Fibroblast of mammary gland (primary cell): ENCODE data around the gene MLF2.

Experiments
- DNase-seq: peaks from one replicate; pipeline ENCODE4 v3.0.0-alpha.2; 2010; ENCODE audit warnings: low read depth
- H3K4me3 ChIP-seq: 2 replicates; pipeline ENCODE4 v1.5.1; 2011; ENCODE audit warnings: low read depth, mild to moderate bottlenecking, low read length, moderate library complexity; ENCODE audit not compliant: control insufficient read depth
- TF ChIP-seq, protein P1 (sequence below): conservative IDR thresholded peaks from 2 replicates; pipeline ENCODE4 v1.5.1; 2011; ENCODE audit warnings: low read depth, low read length, inconsistent platforms; ENCODE audit not compliant: control insufficient read depth, insufficient read depth

Gene MLF2

DNA sequence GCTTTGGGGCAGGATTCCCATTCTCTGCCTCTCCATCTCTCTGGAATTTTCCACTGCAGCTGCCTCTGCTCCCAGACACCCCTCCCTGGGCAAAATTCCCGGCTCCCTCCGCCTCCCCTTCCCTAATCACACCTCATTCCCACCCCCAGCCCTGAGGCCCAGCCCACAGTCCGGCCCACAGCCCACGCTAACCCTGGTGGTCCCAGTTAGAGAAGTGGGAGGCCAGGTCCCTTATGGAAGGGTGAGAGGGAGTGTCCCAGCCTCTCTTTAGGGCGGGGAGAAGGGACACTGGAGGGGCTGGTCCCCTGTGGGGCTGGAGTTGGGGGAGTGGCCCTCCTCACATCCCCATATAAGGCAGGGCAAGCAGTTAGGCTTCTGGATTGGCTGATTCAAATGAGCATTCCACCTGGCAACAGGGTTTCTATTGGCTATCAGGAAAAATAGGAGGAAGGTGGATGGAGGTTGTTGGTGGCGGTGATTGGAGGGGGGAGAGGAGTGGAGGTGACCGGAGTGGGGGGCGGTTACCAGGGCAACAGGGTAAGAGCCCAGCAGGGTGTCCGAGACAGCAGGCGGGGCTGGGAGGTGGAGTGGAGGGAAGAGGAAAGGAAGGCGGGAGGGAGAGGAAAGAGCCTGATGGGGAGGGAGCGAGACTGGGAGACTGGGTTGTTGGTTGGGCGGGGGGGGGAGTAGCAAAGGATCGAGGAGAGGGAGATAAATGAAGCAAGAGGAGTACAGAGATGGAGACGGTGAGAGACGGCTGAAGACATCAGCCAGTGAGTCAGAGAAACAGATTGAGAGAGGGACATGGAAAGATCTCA is 11.3 kb upstream of the MLF2 start:
- TF ChIP-seq, protein P1, sequence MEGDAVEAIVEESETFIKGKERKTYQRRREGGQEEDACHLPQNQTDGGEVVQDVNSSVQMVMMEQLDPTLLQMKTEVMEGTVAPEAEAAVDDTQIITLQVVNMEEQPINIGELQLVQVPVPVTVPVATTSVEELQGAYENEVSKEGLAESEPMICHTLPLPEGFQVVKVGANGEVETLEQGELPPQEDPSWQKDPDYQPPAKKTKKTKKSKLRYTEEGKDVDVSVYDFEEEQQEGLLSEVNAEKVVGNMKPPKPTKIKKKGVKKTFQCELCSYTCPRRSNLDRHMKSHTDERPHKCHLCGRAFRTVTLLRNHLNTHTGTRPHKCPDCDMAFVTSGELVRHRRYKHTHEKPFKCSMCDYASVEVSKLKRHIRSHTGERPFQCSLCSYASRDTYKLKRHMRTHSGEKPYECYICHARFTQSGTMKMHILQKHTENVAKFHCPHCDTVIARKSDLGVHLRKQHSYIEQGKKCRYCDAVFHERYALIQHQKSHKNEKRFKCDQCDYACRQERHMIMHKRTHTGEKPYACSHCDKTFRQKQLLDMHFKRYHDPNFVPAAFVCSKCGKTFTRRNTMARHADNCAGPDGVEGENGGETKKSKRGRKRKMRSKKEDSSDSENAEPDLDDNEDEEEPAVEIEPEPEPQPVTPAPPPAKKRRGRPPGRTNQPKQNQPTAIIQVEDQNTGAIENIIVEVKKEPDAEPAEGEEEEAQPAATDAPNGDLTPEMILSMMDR, result no peak
- peak overlapping the region; percentile 27 for H3K4me3 ChIP-seq
- peak; percentile 99 for DNase-seq

DNA sequence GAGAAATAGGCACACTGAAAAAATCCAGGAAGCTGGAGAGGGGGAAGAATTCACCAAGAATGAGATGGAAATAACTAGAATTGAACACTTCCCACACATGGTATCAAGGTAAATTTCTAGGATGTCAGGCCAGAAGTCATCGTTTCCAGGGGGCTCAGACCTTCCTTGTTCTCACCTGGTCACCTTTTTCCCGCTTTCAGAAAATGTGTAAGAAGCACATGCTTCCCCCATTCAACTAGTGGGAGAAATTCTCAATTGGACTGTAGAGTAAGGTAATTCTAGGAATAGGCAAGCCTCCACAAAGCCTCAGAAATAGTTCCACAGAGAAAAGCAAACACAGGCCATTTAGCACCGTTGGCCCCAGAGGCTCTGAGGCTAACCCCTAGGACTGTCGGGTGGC is 10.4 kb upstream of the MLF2 start:
- TF ChIP-seq, protein P1, result no peak
- no peak for DNase-seq
- H3K4me3 ChIP-seq, result no peak overlapping the region

DNA sequence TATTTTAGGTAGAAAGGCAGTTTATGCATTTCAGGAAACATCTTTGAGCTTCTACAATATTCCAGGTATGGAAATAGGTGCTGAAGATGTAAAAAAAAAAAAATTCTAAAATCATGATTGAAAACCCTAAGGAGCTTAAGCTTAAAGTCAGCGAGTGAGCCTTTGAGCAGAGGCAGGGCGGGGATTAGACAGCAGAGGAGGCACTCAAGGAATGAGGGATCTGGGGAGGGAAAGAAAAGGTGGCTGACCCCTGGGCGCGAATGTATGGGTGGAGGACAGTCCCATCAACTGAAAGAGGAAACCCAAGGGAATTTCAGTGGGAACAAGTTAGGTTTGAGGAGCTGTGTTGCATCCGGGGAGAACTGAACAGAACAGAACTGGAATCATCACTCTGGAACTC is 6.8 kb upstream of the MLF2 start:
- no peak overlapping the region for H3K4me3 ChIP-seq
- DNase-seq, result no peak
- TF ChIP-seq, protein P1, result no peak

DNA sequence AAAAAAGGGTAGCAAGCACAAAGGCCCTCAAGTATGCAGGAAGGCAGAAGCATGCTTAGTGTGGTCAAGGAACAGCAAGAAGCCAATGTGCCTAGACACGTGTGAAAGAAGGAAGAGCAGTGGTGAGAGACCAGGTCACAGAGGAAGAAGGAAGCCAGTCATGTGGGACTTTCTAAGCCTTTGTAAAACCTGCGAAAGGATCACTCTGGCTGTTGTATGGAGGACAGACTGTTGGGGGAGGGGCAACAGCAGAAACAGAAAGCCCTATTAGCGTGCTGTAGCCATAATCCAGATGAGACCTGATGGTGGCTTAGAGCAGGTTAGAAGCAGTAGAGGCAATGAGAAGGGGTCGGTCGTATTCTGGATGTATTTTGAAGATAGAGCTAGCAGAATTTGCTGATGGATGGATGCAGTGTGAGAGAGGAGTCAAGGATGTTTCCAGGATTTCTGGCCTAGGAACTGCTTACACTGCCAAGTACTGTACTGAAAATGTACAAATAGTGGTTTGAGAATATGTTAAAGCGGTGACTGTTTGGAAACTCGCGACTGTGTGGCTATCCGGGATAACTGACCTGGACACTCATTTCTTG is 5.7 kb upstream of the MLF2 start:
- no peak overlapping the region for H3K4me3 ChIP-seq
- TF ChIP-seq, protein P1, result no peak

DNA sequence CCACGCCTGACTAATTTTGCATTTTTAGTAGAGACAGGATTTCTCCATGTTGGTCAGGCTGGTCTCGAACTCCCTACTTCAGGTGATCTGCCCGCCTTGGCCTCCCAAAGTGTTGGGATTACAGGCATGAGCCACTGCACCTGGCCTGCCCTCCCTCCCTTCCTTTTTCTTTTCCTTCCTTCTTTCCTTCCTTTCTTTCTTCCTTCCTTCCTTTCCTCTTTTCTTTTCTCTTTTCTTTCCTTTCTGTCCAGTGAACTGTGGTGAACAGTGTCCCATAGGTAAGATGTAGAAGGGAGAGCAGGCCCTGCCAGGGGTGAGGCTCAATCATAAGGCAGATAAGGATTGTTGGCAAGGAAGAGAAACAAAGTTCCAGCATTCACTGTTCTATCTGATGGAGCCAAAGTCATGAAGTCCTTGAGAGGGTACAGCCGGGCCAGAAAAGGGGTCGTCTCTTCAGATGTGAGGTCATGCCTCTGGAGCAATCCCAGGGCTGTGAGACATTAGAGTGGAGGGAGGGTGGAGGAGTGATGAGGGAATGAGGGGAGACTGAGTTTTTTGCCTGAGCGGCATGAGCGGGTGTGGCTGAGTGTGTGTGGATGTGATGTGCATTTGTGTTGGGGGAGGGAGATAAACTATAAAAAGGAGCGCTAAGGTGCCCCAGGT is 4.2 kb upstream of the MLF2 start:
- no peak for DNase-seq
- TF ChIP-seq, protein P1, result no peak

More for the DNA sequence above, 5.7 kb upstream of the MLF2 start:
- no peak for DNase-seq

DNA sequence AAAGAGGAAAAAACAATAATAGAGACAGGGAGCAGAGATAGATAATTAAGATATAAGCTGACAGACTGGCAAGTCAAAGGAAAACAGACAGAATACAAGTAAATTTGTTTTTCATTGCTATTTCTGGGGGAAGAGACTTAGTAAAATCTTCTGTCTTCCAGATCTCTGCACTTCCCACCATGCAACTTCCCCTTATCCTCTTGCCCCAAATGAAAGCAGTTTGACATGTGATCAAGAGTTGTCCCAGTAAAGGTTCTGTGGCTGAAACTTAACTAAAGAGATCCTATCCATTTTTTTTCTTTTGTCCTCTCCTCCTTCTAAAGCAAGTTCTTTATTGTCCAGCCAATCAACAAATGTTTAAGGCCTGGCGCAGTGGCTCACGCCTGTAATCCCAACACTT is 1.5 kb upstream of the MLF2 start:
- TF ChIP-seq, protein P1, result no peak
- DNase-seq, result no peak
- no peak overlapping the region for H3K4me3 ChIP-seq

More for the DNA sequence above, 4.2 kb upstream of the MLF2 start:
- no peak overlapping the region for H3K4me3 ChIP-seq
